NCI-H2196 (cell line): ENCODE results near the gene MOCS3.
"Not testable (repeated sequence)": the region's sequence is repeated elsewhere in the genome, so short reads cannot be mapped to it uniquely, and the experiment has no call there.

ENCODE experiments used
- DNase-seq: peaks from one replicate; lab custom pipeline; 2025; ENCODE audit not compliant: unreplicated experiment; lab: John Stamatoyannopoulos, UW

The MOCS3 gene

GRCh38 chr20:50931306-50932015, 27.2 kb upstream of the MOCS3 start, which contains the start of gene ADNP:
TSS of gene ADNP (minus strand) at chr20:50931437. CDS start at chr20:50903996, 27,441 bp downstream.
- DNase-seq, result peak; percentile 97

DNA sequence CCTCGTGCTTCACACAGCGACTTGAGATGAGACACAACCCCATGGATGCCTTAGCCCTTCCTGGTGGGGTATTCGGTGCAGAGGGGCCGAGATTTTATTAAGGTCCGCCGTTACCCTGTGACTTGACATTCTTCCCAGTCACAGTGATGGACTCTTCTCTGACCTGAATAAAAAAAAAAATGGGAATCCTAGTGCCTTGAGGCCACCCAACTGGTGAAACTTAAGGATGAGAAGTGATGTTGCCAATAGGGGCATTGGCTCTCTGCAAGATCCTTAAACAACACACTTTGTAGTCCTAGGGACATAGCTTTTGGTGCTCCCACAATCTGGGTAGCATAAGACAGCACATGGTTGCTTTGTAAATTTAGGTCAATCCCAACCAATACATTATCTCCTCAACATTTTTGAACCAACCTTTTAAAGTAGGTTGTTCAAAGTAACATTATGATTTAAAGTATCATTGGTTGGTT, 26.6 kb upstream of the MOCS3 start:
- DNase-seq, result no peak

DNA sequence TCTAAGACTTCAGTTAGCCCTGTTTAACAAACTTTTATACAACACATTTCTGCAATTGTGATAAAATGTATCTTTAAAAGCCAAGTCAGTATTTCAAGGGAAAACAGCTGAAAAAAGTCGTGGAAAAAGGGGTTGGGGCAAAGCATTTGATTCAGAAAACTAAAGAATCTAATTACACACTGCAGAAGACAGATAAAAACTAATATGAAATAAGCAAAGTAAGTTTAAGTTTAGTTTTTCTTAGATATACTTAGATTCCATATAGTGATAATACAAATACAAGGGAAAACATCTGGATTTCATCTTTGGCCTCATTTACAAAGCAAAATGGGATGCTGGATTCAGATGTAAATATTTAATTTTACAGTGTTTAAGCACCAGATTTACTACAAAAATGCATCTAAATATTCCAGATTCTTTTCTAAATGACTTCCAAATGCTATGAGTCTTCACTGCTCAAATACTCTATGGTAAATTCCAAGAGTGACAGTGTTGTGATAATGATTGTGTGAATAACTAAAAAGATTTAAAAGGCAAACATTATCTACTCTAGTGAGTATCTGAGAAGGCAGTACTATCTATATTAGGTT, 25.8 kb upstream of the MOCS3 start:
- DNase-seq, result no peak

GRCh38 chr20:50933589-50933988, 25.0 kb upstream of the MOCS3 start:
- DNase-seq, result no peak

DNA sequence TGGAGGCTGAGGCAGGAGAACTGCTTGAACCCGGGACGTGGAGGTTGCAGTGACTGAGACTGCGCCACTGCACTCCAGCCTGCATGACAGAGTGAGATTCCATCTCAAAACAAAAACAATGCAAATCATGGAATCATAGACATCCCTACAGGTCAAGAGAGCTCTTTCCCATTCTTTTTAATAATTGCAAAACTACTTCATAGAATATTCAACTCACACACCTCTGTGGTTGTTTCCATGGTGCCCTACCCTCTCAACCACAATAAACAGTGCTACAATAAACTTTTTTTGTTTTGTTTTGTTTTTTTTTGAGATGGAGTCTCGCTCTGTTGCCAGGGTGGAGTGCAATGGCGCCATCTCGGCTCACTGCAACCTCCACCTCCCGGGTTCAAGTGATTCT, 15.5 kb upstream of the MOCS3 start:
- DNase-seq, result no peak

GRCh38 chr20:50948132-50948785, 10.4 kb upstream of the MOCS3 start:
- DNase-seq, result no peak

DNA sequence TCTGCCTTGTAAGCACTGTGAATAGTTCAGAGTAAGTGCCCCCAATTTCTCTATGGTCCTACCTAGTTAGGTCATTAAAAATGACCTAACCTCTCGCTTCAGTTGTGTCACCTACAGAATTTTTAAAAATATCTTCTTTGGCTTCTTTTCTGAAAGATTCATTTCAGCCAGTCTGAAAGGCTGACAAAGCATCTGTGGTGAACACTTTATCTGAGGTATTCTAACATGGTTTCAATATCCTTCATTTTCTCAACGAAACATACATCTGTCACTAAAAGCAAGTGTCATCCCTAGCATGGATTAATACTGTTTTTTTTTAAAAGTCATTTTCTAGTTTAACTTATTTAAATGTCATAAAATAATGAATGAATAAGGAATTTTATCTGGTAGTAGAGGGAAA, 5.4 kb upstream of the MOCS3 start:
- DNase-seq, result no peak

- no peak for DNase-seq
These were observed 4.8 kb upstream of the MOCS3 start for GRCh38 chr20:50953821-50954220.

DNA sequence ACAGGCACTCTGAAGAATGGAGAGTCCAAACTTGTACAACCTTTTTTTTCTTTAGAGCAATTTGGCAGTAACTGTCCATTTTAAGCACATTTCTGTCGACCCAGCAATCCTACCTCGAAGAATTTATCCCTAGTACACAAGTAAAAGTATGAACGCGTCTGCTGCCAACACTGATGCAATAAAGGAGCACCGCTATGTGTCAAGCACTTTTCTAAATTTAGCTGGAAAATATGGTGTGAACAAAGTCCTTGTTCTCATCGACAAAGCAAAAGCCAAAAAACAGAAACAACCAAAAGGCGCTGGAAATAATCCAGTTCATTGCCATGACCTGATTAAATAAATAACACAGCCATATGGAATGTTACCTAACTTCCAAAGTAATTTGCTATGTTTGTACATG, 1.3 kb upstream of the MOCS3 start:
- no peak for DNase-seq

GRCh38 chr20:50957798-50958614, 612 bp upstream of the MOCS3 start, which contains the start of gene DPM1:
TSS of gene DPM1 (minus strand) at chr20:50958532. CDS start at chr20:50958523, 9 bp downstream.
- peak; percentile 94 for DNase-seq

GRCh38 chr20:50959543-50960126, 1.0 kb downstream of the MOCS3 start:
- DNase-seq, result no peak

- DNase-seq, result no peak
These were observed 9.0 kb downstream of the MOCS3 start for GRCh38 chr20:50967586-50967985.

DNA sequence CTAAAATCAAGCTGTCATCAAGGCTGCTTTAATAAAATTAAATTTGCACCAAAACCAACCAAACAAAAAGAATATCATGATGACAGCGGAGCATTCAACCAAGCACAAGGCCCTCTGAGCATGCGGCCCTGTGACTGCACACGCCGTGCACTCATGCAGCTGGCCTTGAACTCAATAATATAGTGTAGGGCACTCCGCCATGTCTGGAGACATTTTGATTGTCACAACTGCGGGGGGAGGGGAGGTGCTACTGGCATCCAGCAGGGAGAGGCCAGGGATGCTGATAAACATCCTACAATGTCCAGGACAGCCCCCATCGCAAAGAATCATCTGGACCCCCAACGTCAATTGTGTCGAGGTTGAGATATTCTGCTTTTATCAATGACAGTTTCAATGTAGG, 9.7 kb downstream of the MOCS3 start:
- no peak for DNase-seq

DNA sequence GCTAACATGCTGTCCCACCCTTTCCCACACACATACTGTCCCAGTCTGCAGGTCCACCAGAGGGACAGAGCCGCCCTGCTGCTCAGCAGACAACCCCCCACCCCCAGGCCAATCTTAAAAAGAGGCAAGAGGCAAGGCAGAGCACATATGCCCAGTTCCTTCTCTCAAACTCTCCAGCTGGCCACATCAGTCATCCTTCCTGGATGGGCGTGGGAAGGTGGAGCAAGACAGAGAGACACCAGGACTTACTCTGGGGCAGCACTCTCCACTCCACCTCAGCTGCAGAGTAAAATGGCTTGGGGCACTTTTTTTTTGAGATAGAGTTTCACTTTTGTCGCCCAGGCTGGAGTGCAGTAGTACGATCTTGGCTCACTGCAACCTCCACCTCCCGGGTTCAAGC, 10.8 kb downstream of the MOCS3 start:
- DNase-seq, result no peak

DNA sequence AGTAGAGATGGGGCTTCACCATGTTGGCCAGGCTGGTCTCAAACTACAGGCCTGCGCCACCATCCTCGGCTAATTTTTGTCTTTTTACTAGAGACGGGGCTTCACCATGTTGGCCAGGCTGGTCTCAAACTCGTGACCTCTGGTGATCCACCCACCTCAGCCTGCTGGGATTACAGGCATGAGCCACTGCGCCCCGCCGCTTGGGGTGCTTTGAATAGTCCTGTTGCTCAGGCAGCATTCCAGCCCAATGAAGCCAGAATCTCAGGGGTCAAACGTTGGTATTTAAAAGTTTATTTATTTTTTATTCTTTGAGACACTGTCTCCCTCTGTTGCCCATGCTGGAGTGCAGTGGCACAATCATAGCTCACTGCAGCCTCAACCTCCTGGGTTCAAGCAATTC, 11.3 kb downstream of the MOCS3 start:
- DNase-seq, result no peak

- no peak for DNase-seq
These were observed 17.2 kb downstream of the MOCS3 start for GRCh38 chr20:50975701-50976330.

DNA sequence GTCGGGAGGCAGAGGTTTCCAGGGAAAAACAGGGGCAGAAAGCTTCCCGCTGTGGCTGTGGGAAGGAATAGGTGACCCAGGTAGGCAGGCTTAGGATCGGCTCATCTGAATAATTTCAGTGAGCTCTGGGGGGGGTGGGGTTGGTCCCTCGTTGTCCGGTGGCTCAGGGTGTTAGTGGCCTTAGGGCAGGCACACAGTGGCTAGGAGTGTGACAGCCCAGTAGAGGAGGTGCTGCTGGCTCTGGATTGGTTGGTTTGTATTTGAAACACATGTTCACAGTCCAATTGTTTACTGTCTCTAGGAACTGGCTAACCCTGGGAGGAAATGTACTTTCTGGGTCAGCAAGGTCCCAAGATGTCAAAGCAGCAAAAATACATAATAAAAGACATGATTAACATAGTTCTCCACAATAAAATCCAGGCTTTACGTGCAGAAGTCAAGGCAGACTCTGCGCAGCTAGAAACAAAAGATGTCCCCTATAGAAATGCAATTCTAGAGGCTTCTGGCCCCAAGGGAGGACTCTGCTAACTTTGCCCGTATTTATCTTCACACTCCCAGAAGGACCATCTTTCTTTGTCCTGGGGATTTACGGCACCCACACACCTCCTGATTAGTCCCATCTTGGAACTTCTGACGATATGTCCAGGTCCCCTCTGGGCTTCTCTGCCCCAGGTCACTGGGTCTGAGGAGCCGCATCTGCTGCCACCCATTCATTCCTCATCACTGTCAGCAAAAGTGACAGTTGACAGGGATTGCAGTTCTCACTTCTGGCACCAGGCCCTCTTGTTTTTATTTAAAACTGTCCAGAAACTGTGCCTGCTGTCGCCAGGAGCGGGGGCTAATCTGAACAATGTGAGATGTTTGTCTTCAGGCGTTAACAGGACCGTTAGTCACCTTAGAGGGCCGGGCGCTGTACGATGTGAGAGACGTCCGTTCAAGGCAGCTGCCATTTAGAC, 18.7 kb downstream of the MOCS3 start:
- DNase-seq, result no peak

DNA sequence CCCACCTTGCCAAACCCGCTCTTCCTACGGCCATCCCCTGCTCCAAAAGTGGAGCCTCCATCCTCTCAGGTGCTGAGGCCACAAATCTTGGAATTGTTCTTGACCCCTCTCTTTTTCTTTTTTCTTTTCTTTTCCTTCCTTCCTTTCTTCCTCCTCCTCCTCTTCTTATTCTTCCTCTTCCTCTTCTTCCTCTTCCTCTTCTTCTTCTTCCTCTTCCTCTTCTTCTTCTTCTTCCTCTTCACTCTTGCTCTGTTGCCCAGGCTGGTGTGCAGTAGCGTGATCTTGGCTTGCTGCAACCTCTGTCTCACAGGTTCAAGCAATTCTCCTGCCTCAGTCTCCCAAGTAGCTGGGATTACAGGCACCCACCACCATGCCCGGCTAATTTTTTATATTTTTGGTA, 19.9 kb downstream of the MOCS3 start:
- not testable (repeated sequence) for DNase-seq

DNA sequence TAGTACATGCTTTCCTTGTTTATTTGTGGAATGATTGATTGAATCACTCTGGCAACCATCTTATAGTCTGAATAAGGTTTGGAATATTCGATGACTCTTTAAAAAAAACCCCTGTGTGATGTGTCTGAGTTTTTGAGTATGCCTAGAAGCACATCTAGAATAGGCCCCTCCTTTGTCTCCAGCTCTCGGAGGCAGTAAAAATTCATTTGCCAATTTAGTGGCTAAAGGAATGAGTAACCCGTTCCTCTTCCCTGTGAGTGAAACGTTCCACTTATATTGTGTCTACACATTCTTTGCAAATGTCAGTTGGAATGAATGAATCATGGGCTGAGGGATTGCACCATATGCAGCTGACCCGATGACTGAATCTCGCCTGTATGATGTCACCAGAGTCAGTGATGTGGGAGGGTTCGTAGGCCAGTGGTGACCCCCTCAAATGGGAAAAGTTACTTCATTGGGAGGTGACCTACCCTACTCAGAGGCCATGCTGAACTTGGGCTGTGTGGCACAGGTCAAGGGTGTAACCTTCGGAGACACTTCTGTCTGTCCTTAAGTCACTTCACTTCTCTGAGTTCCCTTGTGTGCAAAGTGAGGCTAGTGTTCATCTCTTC, 21.6 kb downstream of the MOCS3 start:
- no peak for DNase-seq
